Suppressor macrophage (primary cell): ENCODE data around the gene UBE2L5.

Source experiments
- DNase-seq, 4 experiments: peaks; one replicate each; pipeline ENCODE4 v3.0.0-alpha.2; 2020 to 2022

Gene UBE2L5

DNA sequence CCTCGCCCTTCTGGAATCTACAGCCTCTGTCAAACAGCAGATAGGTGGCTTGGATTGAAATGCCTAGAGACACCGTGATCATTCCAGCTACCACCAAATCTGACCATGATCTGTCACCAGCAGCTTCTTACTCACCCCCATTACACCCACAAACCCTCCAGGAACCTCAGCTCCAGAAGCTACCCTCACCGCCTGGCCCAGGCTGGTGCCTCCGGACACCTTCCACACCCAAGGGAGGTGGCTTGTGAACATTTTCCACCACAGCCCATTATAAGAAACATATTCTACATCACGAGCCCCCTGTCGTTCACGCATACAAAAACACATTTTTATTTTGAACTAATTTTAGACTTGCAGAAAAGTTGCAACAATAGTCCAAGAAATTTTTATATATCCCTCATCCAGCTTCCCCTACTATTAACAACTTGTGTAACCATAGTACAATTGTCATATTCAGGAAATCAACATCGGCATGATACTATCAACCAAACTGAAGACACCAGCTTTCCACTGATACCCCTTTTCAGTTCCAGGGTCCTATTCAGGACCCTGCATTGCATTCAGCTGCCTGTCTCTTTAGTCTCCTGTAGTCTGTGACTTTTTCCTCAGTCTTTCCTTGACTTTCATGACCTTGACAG lies 15.4 kb upstream of the UBE2L5 start:
- DNase-seq, result peak in 3 of 4 experiments; percentile 10 to 19 (median 15)

GRCh38 chr13:30408319-30409101 lies 13.8 kb upstream of the UBE2L5 start:
- peak; percentile 91 to 95 (median 94) for DNase-seq

GRCh38 chr13:30409886-30410704 lies 12.2 kb upstream of the UBE2L5 start:
- peak in 1 of 4 experiments; percentile 4 for DNase-seq

GRCh38 chr13:30410705-30411125 lies 11.6 kb upstream of the UBE2L5 start:
- DNase-seq, result no peak

DNA sequence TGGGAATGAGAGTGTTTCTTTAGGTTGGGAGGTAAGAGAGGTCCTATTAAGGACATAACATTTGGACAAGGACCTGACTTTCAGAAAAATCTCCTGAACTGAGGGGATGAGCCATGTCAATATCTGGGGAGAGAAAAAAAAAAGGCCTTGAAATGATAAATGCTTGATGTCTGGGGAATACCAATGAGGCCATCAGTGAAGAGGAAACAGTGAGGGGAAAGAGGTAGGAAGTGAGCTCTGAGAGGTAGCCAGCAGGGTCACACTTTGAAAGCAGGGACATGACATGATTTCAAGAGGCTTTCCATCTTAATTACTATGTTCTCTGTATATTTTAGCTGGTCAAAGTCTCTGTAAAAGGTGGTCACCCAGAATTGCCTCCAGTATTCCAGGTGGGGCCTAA lies 9.9 kb upstream of the UBE2L5 start:
- peak in 3 of 4 experiments; percentile 10 to 24 (median 12) for DNase-seq

- DNase-seq, result peak; percentile 6 to 68 (median 34)
Observed at GRCh38 chr13:30413842-30414241, 8.5 kb upstream of the UBE2L5 start.

DNA sequence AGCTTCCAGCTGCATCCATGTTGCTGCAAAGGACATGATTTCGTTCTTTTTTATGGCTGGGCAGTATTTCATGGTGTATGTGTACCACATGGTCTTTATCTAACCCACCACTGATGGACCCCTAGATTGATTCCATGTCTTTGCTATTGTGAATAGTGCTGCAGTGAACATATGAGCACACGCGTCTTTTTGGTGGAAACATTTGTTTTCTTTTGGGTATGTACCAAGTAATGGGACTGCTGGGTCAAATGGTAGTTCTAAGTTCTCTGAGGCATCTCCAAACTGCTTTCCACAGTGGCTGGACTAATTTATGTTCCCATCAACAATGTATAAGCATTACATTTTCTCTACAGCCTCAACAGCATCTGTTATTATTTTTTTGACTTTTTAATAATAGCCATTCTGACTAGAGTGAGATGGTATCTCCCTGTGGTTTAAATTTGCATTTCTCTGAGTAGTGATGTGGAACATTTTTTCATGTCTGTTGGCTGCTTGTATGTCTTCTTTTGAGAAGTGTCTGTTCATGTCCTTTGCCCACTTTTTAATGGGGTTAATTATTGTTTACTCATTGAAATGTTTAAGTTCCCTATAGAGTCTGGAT lies 6.8 kb upstream of the UBE2L5 start:
- no peak for DNase-seq

DNA sequence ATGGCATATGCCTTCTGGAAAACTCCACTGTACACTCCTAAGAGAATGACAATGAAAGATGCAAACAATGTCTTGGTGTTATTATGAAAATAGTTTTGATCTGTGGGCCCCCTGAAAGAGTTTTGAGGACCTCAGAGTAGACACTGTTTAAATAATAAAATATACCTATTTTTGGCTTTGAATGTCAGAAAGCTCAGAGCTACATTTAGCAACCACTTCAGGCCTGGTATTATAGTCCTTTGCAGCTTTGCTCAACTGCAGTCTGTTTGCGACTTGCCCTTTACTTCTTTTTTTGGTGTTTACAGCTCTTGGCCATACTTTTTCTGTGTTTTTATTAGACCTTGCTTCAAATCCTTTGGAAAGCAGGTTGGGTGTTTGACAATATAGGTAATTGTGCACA lies 5.8 kb upstream of the UBE2L5 start:
- no peak for DNase-seq

DNA sequence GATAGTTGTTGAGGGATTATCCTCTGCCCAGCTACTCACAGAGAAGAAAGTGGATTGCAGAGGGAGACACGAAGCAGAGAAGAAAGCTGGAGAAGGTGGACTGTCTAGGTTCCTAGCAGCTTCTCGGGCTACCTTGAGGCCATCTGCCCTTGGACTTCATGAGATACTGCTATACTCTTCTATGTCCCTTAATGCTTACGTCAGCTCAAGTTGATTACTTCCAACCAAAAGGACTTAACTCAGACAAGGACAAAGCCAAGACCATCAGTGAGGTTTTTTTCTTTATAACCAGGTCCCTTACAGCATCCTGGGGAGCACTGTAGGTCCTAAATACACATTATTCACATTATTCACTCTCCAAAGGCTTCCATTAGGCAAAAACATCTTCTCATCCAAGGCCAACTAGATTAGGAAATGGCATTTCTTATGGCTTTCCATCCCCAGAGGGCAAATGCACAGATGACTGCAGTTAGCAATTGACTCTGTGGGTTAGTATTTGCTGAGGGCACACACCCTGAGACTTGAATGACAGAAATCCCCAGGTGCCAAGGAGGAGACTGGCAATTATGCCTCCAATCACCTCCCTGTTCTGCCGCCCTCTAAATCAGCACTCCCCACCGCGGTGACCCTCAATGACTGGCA lies 4.1 kb upstream of the UBE2L5 start:
- no peak for DNase-seq

DNA sequence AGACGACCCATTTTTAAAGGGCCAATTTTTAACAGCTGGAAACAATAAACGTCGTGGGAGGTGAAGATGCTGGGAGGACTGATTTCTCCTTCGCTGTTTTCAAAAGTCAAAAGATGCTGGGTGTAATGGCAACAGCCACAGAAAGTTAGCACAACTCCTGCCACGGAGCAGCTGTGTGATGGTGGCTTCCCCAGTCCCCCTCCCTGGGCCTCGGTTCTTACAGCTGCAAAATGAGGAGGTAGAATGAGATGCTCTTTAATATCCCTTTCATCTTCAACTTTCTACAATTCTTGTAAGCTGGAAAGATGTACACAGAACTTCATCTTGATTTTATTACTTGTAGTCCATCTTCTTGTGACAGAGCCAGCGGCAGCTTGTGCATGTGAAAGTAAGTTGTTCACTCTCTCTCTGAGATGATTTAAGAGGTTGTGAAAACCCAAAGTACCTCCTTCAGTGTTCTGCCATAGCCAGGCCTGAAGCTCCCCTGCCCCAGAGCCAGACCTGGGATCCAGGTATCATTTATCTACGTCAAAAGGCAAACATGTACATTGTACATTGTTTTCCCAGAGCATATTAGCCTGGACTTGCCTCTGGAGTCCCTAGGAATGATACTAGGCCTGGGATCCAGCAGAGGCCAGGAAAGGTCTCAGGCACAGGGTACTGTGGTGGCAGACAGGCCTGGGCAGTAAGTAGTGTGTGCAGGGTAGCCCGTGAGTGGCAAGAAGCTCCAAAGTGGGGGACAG lies 3.4 kb upstream of the UBE2L5 start:
- no peak for DNase-seq

DNA sequence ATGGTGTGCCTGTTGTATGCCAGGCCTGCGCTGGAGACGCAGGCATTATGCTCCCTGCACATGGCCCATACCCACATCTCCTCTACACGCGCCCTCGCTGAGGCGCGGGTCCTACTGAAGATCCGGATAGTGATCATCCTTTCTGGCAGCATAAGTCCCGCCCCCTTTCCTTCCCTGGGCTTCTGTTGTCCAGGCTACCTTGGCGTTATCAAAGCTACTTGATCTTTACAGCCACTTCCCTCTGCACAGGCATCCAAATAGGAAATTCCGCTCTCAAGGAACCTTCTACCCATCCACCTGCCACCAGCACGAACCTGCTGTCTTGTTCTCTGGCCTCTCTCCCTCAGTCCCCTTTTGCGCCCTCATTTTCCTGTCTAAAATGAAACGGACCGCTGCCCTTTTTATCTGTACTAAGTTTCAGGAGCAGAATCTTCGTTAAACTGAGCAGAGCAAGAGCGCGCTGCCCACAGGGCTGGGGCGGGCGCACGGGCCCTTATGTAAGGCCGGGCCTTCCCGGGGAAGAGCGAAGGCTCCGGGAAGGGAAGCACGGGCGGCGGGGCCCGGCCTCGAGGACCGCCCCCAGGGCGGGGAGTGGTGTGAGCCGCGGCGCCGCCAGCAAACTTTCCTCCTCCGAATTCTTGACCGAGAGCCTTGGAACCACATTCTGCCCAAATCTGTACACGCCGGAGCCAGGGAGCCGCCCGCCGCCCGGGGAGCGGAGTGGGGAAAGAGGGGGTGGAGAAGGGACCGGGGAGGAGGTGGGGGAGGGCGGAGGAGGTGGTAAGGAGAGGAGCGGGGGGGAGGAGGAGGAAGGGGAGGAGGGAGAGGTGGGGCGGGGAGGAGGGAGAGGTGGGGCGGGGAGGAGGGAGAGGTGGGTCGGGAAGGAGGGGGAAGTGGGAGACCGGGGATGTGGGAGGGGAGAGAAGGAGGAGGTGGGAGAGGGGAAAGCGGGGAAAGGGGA lies 920 bp upstream of the UBE2L5 start:
- peak; percentile 84 to 95 (median 92) for DNase-seq

DNA sequence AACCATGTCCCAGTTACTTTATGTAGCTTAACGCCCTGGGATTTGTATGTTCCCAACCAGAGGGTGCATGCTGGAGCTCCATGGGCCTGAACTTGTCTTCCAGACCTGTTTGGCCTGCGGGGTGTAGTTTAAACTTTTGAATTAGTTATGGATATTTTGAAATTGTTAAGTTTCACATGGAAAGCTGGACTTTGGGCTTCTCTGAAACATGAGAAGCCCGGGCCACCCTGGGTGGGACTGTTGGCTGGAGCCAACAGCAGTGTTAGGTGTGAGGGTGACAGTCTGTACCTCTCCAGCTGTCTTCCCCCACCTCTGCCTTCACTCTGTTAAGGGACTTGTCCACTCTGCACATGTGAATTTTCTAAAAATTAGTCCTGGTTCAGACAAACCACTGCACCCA lies 1.6 kb downstream of the UBE2L5 start:
- DNase-seq, result no peak

- no peak for DNase-seq
Observed at GRCh38 chr13:30429235-30429634, 6.9 kb downstream of the UBE2L5 start.

GRCh38 chr13:30429721-30430694 lies 7.7 kb downstream of the UBE2L5 start:
- peak; percentile 54 to 87 (median 66) for DNase-seq

DNA sequence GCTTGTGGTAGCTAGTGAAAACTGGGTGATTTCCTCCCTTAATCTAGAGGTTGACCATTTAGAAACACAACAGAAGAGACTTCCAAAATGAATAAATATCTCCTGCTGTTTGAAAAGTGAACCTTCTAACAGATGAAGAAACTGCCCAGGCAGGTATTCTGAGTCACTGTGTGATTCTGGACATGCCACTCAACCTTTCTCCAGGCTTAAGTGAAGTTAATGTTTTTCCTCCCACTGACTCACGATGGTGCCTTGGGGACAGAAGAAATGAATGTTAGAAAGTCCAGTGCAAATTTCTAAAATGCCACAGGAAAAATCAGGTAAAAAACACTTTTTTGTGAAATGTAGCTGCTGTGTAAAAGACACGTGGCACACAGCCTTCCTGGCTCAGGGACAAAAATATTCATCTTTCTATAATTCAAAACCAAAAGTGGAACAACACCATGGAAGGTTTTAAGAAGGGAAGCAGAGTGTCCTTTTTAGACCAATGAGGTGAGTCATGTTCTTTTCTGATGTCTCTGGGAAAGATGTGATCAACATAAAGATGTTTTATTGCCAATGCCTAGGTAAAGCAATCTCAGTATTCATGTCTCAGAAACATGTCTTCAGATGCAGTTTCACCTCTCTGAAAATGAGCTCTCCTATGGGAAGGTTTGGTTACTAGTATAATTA lies 9.1 kb downstream of the UBE2L5 start:
- peak in 2 of 4 experiments; percentile 22 to 36 for DNase-seq

DNA sequence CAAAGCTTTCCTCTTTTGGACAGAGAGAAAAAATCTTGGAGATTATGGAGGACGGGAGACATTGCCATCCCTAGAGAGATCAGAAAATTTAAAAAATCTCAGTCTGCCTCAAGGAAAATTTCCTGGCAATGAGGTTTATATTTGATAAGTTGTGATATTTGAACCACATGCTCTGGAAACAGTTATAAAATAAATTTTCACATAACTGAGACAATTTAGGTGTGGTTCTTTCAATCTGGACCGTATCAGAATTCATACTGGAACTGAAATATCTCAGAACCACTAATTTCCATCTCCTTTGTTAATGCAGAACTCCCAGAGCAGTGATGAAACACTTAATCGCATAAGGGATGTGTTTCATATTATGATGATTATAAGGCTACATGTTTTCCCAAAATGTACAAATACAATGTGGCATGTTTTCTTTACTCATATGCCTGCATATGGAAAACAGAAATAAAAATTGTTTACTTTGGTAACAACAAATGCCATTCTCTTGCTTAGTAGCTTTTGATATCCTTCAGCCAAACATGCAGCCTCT lies 13.7 kb downstream of the UBE2L5 start:
- DNase-seq, result no peak

- DNase-seq, result no peak
Observed at GRCh38 chr13:30437177-30437576, 14.9 kb downstream of the UBE2L5 start.

GRCh38 chr13:30438286-30438685 lies 16.0 kb downstream of the UBE2L5 start:
- DNase-seq, result no peak
